Nucleus accumbens (tissue), 56 donors: ENCODE data around the gene SHH.

Source experiments
- DNase-seq, 56 donors: peaks; one replicate each; lab custom pipeline; 2025; lab: John Stamatoyannopoulos, UW

SHH gene

GRCh38 chr7:155821851-155822250 is 9.6 kb upstream of the SHH start:
- no peak for DNase-seq

GRCh38 chr7:155820788-155821187 is 8.5 kb upstream of the SHH start:
- no peak for DNase-seq

- no peak for DNase-seq
These were observed 8.0 kb upstream of the SHH start for GRCh38 chr7:155820246-155820645.

- DNase-seq = no peak
These were observed 6.9 kb upstream of the SHH start for GRCh38 chr7:155819186-155819585.

GRCh38 chr7:155818820-155819168 is 6.5 kb upstream of the SHH start:
- no peak for DNase-seq

- no peak for DNase-seq
These were observed 6.0 kb upstream of the SHH start for GRCh38 chr7:155818154-155818819.

- peak in 2 of 56 donors; percentile 23 to 24 for DNase-seq
These were observed 5.3 kb upstream of the SHH start for GRCh38 chr7:155817515-155817914.

GRCh38 chr7:155816996-155817395 is 4.7 kb upstream of the SHH start:
- no peak for DNase-seq

- no peak for DNase-seq
These were observed 3.9 kb upstream of the SHH start for GRCh38 chr7:155816192-155816508.

GRCh38 chr7:155815332-155816191 is 3.3 kb upstream of the SHH start:
- peak in 18 of 56 donors; percentile 4 to 69 (median 24) for DNase-seq

GRCh38 chr7:155814316-155815276 is 2.3 kb upstream of the SHH start:
- DNase-seq = no peak

- no peak for DNase-seq
These were observed 1.5 kb upstream of the SHH start for GRCh38 chr7:155813546-155814315.

- DNase-seq = no peak
These were observed 862 bp upstream of the SHH start for GRCh38 chr7:155813125-155813524.

- DNase-seq = peak in 1 of 56 donors; percentile 23
These were observed 736 bp downstream of the SHH start for GRCh38 chr7:155811560-155811894.

GRCh38 chr7:155810770-155811559 is 1.3 kb downstream of the SHH start:
- DNase-seq = no peak

GRCh38 chr7:155809947-155810769 is 2.1 kb downstream of the SHH start:
- peak in 3 of 56 donors; percentile 8 to 32 (median 18) for DNase-seq

- DNase-seq = peak in 2 of 56 donors; percentile 9 to 43
These were observed 2.8 kb downstream of the SHH start for GRCh38 chr7:155809332-155809946.
